IMR-90 (cell line): Measurements from ENCODE around the gene DYNLT2. TPM values are rescaled to one million over a fixed set of nuclear protein-coding genes. Genes with fewer than 3 reads are reported as not detected.

ENCODE experiments used
- ATAC-seq: fragments of 200-7000 bp; cut with Tn5 transposase; 2 replicates; pipeline ENCODE4 v1.9.1; 2020; ENCODE audit warnings: low read depth, mild to moderate bottlenecking, moderate library complexity
- BruUV-seq: library from RNA; stranded (reverse); fragments of 400-500 nt; replicated peaks from 2 replicates; lab custom pipeline; 2021; lab: Mats Ljungman, UMichigan
- CTCF ChIA-PET: fragments of 300-600 bp; formaldehyde crosslinking; extraction: SDS; loops from one replicate; lab custom pipeline; 2021; ENCODE audit warnings: antibody characterized with exemption; lab: Yijun Ruan, JAX
- POLR2A ChIA-PET: fragments of 300-600 bp; sonication (Branson Sonifier 250); formaldehyde crosslinking; loops from one replicate; lab custom pipeline; 2022; ENCODE audit warnings: antibody characterized with exemption; ENCODE audit not compliant: unreplicated experiment; lab: Charles Lee
- DNase-seq: peaks from one replicate; pipeline ENCODE4 v3.0.0; 2013
- H2AFZ ChIP-seq: replicated peaks from 2 replicates; pipeline ENCODE3; 2013; ENCODE audit warnings: low read length, mild to moderate bottlenecking; ENCODE audit not compliant: poor library complexity
- H2AK5ac ChIP-seq: 2 replicates; pipeline ENCODE4 v1.6.1; 2013; ENCODE audit warnings: low read depth, low read length, inconsistent platforms
- H2AK9ac ChIP-seq: replicated peaks from 2 replicates; pipeline ENCODE3; 2013; ENCODE audit warnings: mild to moderate bottlenecking, low read depth, low read length, moderate library complexity; ENCODE audit not compliant: poor library complexity
- H2BK120ac ChIP-seq: 2 replicates; pipeline ENCODE4 v1.6.1; 2013; ENCODE audit warnings: low read depth, low read length, inconsistent platforms
- H2BK15ac ChIP-seq: 3 replicates; pipeline ENCODE4 v1.6.1; 2013; ENCODE audit warnings: low read depth, low read length, inconsistent platforms
- H2BK20ac ChIP-seq: 2 replicates; pipeline ENCODE4 v1.6.1; 2013; ENCODE audit warnings: low read depth, mild to moderate bottlenecking, inconsistent platforms, low read length, moderate library complexity
- H2BK5ac ChIP-seq: 2 replicates; pipeline ENCODE4 v1.6.1; 2013; ENCODE audit warnings: mild to moderate bottlenecking, low read depth, low read length, inconsistent platforms; ENCODE audit not compliant: poor library complexity, severe bottlenecking
- H3K14ac ChIP-seq: replicated peaks from 2 replicates; pipeline ENCODE4 v1.6.1; 2013; ENCODE audit warnings: low read depth, low read length, inconsistent platforms
- H3K18ac ChIP-seq: 2 replicates; pipeline ENCODE4 v1.6.1; 2013; ENCODE audit warnings: low read depth, low read length, control low read depth
- H3K23ac ChIP-seq: 2 replicates; pipeline ENCODE4 v1.6.1; 2013; ENCODE audit warnings: low read depth, low read length, inconsistent platforms
- H3K27ac ChIP-seq: 2 replicates; pipeline ENCODE4 v1.5.1; 2013; ENCODE audit warnings: mild to moderate bottlenecking, control low read depth, low read length; ENCODE audit not compliant: insufficient read depth
- H3K27me3 ChIP-seq: 2 replicates; pipeline ENCODE4 v1.6.1; 2013; ENCODE audit warnings: low read length; ENCODE audit not compliant: control insufficient read depth, insufficient read depth
- H3K36me3 ChIP-seq: 2 replicates; pipeline ENCODE4 v1.6.1; 2013; ENCODE audit warnings: low read length, mixed read lengths; ENCODE audit not compliant: control insufficient read depth, insufficient read depth
- H3K4ac ChIP-seq: 2 replicates; pipeline ENCODE4 v1.6.1; 2013; ENCODE audit warnings: low read depth, low read length, inconsistent platforms
- H3K4me1 ChIP-seq: 2 replicates; pipeline ENCODE4 v1.6.1; 2013; ENCODE audit warnings: low read length, mixed read lengths; ENCODE audit not compliant: control insufficient read depth, insufficient read depth
- H3K4me2 ChIP-seq: 2 replicates; pipeline ENCODE4 v1.6.1; 2013; ENCODE audit warnings: low read depth, mild to moderate bottlenecking, control low read depth, low read length, moderate library complexity
- H3K4me3 ChIP-seq: 2 replicates; pipeline ENCODE4 v1.5.1; 2013; ENCODE audit warnings: low read depth, mild to moderate bottlenecking, control low read depth, low read length, moderate library complexity; ENCODE audit not compliant: insufficient read depth
- H3K56ac ChIP-seq: 2 replicates; pipeline ENCODE4 v1.6.1; 2013; ENCODE audit warnings: low read length, inconsistent platforms; ENCODE audit not compliant: insufficient read depth; ENCODE audit errors: extremely low read depth
- H3K79me1 ChIP-seq, 2 experiments: 2 replicates each; pipeline ENCODE4 v1.6.1; 2013; ENCODE audit warnings: low read length in 2 of 2, inconsistent platforms in 1 of 2, low read depth in 1 of 2
- H3K9ac ChIP-seq: 2 replicates; pipeline ENCODE4 v1.6.1; 2013; ENCODE audit warnings: low read depth, low read length, control low read depth
- H3K9me1 ChIP-seq: 2 replicates; pipeline ENCODE4 v1.6.1; 2013; ENCODE audit warnings: low read length, inconsistent platforms; ENCODE audit not compliant: insufficient read depth
- H3K9me3 ChIP-seq: 2 replicates; pipeline ENCODE4 v1.6.1; 2013; ENCODE audit warnings: low read length; ENCODE audit not compliant: control insufficient read depth, insufficient read depth
- H4K20me1 ChIP-seq: 2 replicates; pipeline ENCODE4 v1.6.1; 2013; ENCODE audit warnings: low read length, inconsistent platforms; ENCODE audit not compliant: insufficient read depth
- H4K5ac ChIP-seq: 2 replicates; pipeline ENCODE4 v1.6.1; 2013; ENCODE audit warnings: mild to moderate bottlenecking, low read depth, low read length, control low read depth
- H4K8ac ChIP-seq, 2 experiments: 2 replicates each; pipeline ENCODE4 v1.6.1; 2013; ENCODE audit warnings: low read depth in 2 of 2, low read length in 2 of 2, control low read depth in 1 of 2, inconsistent platforms in 1 of 2
- H4K91ac ChIP-seq: 2 replicates; pipeline ENCODE4 v1.6.1; 2013; ENCODE audit warnings: low read depth, low read length, inconsistent platforms; ENCODE audit not compliant: insufficient read depth
- BHLHE40 ChIP-seq: fragments of 150-350 bp; IDR thresholded peaks from 2 replicates; pipeline ENCODE4 v1.6.1; 2016; ENCODE audit warnings: mild to moderate bottlenecking, low read depth, low read length
- CEBPB ChIP-seq: IDR thresholded peaks from 2 replicates; pipeline ENCODE4 v1.6.1; 2012; ENCODE audit warnings: low read depth, low read length, improper control_type of control experiment
- CHD1 ChIP-seq: IDR thresholded peaks from 2 replicates; pipeline ENCODE4 v1.6.1; 2012; ENCODE audit warnings: low read depth, low read length, improper control_type of control experiment
- ELK1 ChIP-seq: fragments of 150-350 bp; IDR thresholded peaks from 2 replicates; pipeline ENCODE4 v1.6.1; 2016; ENCODE audit warnings: low read depth, mild to moderate bottlenecking, low read length, moderate library complexity, borderline replicate concordance
- FOS ChIP-seq: fragments of 150-350 bp; IDR thresholded peaks from 2 replicates; pipeline ENCODE4 v1.6.1; 2016; ENCODE audit warnings: low read depth, low read length
- MAFK ChIP-seq: IDR thresholded peaks from 2 replicates; pipeline ENCODE4 v1.6.1; 2012; ENCODE audit warnings: low read depth, low read length, improper control_type of control experiment
- MXI1 ChIP-seq: IDR thresholded peaks from 2 replicates; pipeline ENCODE4 v1.6.1; 2012; ENCODE audit warnings: low read depth, mild to moderate bottlenecking, low read length, moderate library complexity, borderline replicate concordance
- NFE2L2 ChIP-seq: fragments of 150-350 bp; IDR thresholded peaks from 2 replicates; pipeline ENCODE4 v1.6.1; 2016; ENCODE audit warnings: low read depth, mild to moderate bottlenecking, low read length
- POLR2A ChIP-seq: IDR thresholded peaks from 2 replicates; pipeline ENCODE4 v1.6.1; 2012; ENCODE audit warnings: mild to moderate bottlenecking, low read depth, low read length
- RAD21 ChIP-seq: IDR thresholded peaks from 2 replicates; pipeline ENCODE4 v1.6.1; 2012; ENCODE audit warnings: low read length, improper control_type of control experiment
- RCOR1 ChIP-seq: IDR thresholded peaks from 2 replicates; pipeline ENCODE4 v1.6.1; 2012; ENCODE audit warnings: mild to moderate bottlenecking, low read length, improper control_type of control experiment; ENCODE audit not compliant: insufficient replicate concordance
- RFX5 ChIP-seq: IDR thresholded peaks from 2 replicates; pipeline ENCODE4 v1.8.0; 2012; ENCODE audit warnings: low read depth, mild to moderate bottlenecking, low read length, moderate library complexity
- SMC3 ChIP-seq: fragments of 150-350 bp; IDR thresholded peaks from 2 replicates; pipeline ENCODE4 v1.6.1; 2016; ENCODE audit warnings: low read depth, mild to moderate bottlenecking, antibody characterized with exemption, low read length, moderate library complexity
- USF2 ChIP-seq: fragments of 150-350 bp; IDR thresholded peaks from 2 replicates; pipeline ENCODE4 v1.6.1; 2017; ENCODE audit warnings: mild to moderate bottlenecking, antibody characterized with exemption, low read length, low read depth
- WGBS, 2 experiments: methylation state at CpG; one replicate each; pipeline versions ENCODE4 v1.1.5 to v1.1.7; 2013; ENCODE audit warnings: missing lambda C conversion rate in 2 of 2; ENCODE audit not compliant: insufficient read length in 1 of 2; ENCODE audit errors: extremely low coverage in 2 of 2; 5-methylcytosine and 5-hydroxymethylcytosine counted together
- dilution Hi-C: fragments of 300-500 bp; cut with HindIII; formaldehyde crosslinking; loops from one replicate; pipeline ENCODE4 v1.14.3; 2018; ENCODE audit warnings: low sequenced_read_pairs; ENCODE audit not compliant: unreplicated experiment
- in situ Hi-C: fragments of 300-500 bp; cut with MboI; formaldehyde crosslinking; loops from 3 replicates; pipeline ENCODE4 v1.14.3; 2019; ENCODE audit warnings: low sequenced_read_pairs, inconsistent platforms, mixed read lengths
- intact Hi-C: fragments of 100-400 bp; cut with micrococcal nuclease; formaldehyde crosslinking; loops from 2 replicates; pipeline ENCODE4 v1.10.0; 2022
- polyA plus RNA-seq, 3 experiments: library from polyadenylated mRNA; depleted of rRNA; stranded (reverse); fragments of >200 nt; gene quantifications; 2 replicates each; pipeline ENCODE4 v1.2.3, GENCODE V29; 2012; ENCODE audit warnings: low replicate concordance in 1 of 3
- total RNA-seq: library from RNA; depleted of rRNA; stranded (reverse); fragments of >200 nt; gene quantifications from 2 replicates; pipeline ENCODE4 v1.2.3, GENCODE V29; 2012
- TF ChIP-seq, protein P1 (sequence below): conservative IDR thresholded peaks from 2 replicates; pipeline ENCODE4 v1.5.1; 2012; ENCODE audit warnings: mild to moderate bottlenecking, low read depth, low read length, improper control_type of control experiment

Gene DYNLT2
- total and polyA plus RNA-seq, 2 of the 4 experiments (the other 2 are of a cell fraction), result 0.36 to 0.44 TPM

DNA sequence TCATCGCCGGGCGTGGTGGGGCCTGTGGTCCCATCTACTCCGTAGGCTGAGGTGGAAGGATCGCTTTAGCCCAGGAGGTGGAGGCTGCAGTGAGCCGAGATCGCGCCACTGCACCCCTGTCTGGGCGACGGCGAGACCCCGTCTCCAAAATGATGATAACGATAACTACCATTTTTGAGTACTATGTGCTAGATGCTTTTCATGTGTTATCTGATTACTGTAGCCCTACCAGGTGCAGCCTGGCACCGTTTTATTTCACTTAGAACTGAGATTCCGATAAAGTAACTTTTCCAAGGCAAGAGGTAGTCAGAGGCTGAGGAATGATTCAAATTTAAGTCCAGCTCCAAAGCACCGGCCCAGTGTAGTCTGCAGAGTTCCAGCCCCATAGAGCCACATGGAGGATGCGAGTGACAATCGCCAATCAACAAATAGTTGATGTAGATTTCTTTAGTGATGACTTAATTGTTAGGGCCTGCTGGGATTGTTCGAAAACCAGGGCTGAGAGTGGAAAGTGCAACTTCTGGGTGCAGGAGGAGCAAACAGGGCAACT lies 777 bp upstream of the DYNLT2 start:
- peak overlapping the region; percentile 69 for H3K23ac ChIP-seq
- peak overlapping the region; percentile 89 for H2AK9ac ChIP-seq
- peak overlapping the region; percentile 89 for H3K4me3 ChIP-seq
- H4K5ac ChIP-seq, result peak overlapping the region; percentile 66
- peak overlapping the region; percentile 75 for H3K14ac ChIP-seq
- peak; percentile 50 for ATAC-seq
- CTCF ChIA-PET, result interaction anchor here (0.8 to 0.9 kb wide), 2 partner anchors 11 to 32 kb away, joined by 3 read pairs; no protein-coding TSS in a partner anchor
- H3K18ac ChIP-seq, result peak overlapping the region; percentile 19
- H3K79me1 ChIP-seq, result peaks cover 23 to 29% of the 10 kb centered on the region in 2 experiments
- no peak overlapping the region for H2BK15ac ChIP-seq
- peak overlapping the region; percentile 42; the same call in 1 of the 2 replicates for H2AK5ac ChIP-seq
- no peak overlapping the region for H2BK20ac ChIP-seq
- BruUV-seq, result no TSS peak
- peak overlapping the region; percentile 72 for H2BK120ac ChIP-seq
- peak overlapping the region; percentile 90 for H2BK5ac ChIP-seq
- peak overlapping the region; percentile 85 for H3K4ac ChIP-seq
- peak overlapping the region; percentile 94 for H2AFZ ChIP-seq
- H4K91ac ChIP-seq, result peak overlapping the region; percentile 49
- POLR2A ChIA-PET, result interaction anchor here (0.6 kb wide), 1 partner anchor 538 kb away, joined by 3 read pairs; no protein-coding TSS in a partner anchor
- 0 out of 2 replicates have a peak, but pooled peaks cover 3% of the 10 kb centered on the region for H3K9me1 ChIP-seq
- H3K4me2 ChIP-seq, result peak overlapping the region; percentile 91
- in situ Hi-C loops (no loop called here), dilution Hi-C loops (no loop called here), intact Hi-C loops (no loop called here)
- H3K27me3 ChIP-seq, result no peaks in the 10 kb centered on the region
- DNase-seq, result no peak
- peak overlapping the region; percentile 94 for H3K27ac ChIP-seq
- H3K9me3 ChIP-seq, result no peaks in the 10 kb centered on the region
- peaks cover 4% of the 10 kb centered on the region; the same call in 1 of the 2 replicates for H3K4me1 ChIP-seq
- TF ChIP-seq BHLHE40 (no peak), USF2 (no peak), SMC3 (no peak), MXI1 (no peak), RCOR1 (no peak), POLR2A (no peak), CHD1 (no peak), MAFK (no peak), ELK1 (no peak), FOS (no peak), NFE2L2 (no peak), RFX5 (no peak), RAD21 (no peak), CEBPB (no peak)
- TF ChIP-seq, protein P1, sequence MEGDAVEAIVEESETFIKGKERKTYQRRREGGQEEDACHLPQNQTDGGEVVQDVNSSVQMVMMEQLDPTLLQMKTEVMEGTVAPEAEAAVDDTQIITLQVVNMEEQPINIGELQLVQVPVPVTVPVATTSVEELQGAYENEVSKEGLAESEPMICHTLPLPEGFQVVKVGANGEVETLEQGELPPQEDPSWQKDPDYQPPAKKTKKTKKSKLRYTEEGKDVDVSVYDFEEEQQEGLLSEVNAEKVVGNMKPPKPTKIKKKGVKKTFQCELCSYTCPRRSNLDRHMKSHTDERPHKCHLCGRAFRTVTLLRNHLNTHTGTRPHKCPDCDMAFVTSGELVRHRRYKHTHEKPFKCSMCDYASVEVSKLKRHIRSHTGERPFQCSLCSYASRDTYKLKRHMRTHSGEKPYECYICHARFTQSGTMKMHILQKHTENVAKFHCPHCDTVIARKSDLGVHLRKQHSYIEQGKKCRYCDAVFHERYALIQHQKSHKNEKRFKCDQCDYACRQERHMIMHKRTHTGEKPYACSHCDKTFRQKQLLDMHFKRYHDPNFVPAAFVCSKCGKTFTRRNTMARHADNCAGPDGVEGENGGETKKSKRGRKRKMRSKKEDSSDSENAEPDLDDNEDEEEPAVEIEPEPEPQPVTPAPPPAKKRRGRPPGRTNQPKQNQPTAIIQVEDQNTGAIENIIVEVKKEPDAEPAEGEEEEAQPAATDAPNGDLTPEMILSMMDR, result no peak
- H4K20me1 ChIP-seq, result no peaks in the 10 kb centered on the region
- peak overlapping the region; percentile 92 for H3K9ac ChIP-seq
- peaks cover 6% of the 10 kb centered on the region for H3K36me3 ChIP-seq
- peak overlapping the region; percentile 73 for H3K56ac ChIP-seq
- peak overlapping the region; percentile 90 to 98 for H4K8ac ChIP-seq
- WGBS, 2 experiments, result 16% methylated on average over 7 of the region's 19 CpGs; no CpG with 5 or more reads in 1 of the 2 experiments
